ENCODE data around the gene SCD5.

DNA sequence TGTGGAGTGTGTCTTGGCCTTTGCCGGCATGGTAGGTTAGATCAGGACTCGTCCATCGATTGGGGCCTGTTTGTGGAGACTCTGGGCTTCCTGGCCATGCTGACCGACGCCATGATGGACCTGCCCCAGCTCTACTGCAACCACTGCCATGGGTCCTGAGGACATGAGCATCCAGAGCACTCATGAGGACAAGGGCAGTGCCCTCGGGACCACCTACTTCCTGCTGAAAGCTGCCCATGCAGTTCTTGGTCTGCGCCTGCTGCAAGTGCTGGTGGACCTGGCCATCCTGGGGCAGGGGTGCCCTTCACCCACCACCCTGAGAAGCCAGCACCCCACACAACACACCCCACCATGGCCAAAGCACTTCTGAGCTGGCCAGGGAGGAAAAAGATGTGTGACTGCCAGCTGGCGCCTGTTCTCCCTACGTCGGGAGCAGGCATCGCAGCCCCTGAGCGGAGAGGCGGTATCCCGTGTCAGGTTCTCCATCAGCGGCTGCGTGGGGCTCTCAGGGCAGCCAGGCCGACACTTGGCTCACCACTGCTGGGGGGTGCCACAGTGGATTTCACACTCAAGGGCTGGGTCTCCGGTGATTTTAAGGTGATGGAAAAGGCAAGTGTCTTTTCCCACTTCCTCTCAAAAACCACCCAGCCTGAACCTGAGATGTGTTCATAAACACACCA is 106.4 kb downstream of the SCD5 start:
- TF ChIP-seq CTCF (conservative IDR thresholded peaks at IDR 0.05 in 1 of 2, IDR thresholded peaks at IDR 0.05 in 1 of 2; ENCODE audit: extremely low read depth in 1 of 2, insufficient read depth in 1 of 2, low read depth in 1 of 2, low read length in 2 of 2): no peak
- TF ChIP-seq EZH2 (IDR thresholded peaks at IDR 0.05; ENCODE audit: borderline replicate concordance, low read length): no peak
